Measurements from ENCODE around the gene FNDC3B.

Gene FNDC3B

DNA sequence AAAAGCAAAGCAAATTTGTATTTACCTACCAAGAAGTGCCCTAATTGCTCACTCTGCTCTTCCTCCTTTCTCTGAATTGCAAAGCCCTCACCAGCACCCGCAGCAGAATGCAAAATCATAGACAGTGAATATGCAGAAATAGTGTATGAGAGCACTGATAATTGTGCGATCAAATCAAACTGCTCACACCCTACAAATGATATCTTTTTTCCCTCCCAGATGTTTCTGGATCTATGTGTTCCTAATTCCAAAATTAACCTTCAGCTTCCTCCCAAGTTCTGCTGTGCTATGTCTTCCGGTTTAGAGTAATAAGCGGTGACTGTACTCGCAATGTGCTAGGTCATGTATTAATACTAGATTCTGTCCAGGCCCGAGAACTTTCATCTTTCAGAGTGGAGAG, 405.4 kb downstream of the FNDC3B start:
- DNase-seq = no peak

DNA sequence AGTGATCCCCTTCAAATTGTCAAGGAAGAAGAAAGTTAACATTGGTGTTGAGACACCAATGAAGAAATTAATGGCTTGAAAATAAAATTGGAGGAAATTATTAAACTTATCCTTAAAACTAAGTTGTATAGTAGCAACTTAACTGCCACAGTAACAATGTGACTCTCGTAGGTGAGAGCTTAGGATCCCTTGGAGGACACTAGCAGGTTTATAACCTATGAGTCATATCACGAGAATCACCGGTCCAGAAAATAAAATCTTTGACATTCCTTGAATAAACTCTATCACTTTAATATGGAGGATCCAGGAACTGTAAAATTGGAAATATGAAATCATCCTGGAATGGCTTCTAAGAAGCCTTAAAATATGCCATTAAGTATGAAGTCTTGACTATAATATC, 406.8 kb downstream of the FNDC3B start:
- no peak for DNase-seq

DNA sequence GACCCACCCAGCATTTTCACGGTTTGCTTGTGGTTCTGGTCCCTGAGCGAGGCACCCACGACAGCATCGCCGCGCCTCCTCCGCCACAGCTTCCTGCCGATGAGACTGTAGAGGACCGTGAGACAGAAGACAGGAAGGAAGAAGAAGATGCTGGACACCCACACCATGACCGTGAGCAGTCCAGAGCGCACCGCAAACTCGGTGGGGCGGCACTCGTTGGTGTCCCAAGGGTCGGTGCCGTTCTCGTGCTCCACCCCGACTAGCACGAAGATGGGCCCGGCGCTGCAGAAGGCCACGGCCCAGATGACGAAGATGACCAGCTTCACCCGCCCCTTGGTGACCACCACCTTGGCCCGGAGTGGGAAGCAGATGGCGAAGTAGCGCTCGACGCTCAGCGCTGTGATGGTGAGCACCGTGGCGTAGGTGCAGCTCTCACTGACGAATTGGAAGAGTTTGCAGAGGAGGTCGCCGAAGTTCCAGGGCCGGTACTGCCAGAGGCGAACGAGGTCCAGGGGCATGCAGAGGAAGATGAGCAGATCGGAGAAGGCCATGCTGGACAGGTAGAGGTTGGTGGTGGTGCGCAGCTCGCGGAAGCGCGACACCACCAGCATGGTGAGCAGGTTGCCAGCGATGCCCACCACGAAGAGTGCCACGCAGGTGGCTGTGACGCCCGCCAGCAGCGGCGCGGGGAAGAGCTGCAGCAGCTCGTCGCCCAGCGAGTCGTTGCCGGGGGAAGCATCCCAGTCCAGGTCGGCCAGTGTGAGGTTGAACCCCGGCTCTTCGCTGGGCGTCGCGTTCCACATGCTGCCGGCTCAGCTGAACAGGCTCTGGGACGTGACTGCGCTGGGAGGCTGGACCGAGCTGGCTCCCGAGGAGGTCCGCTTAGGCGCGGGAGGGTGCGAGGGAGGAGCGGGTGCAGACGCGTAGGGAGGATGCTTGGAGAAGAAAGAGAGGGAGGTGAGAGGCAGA, 408.5 kb downstream of the FNDC3B start, which contains the start of gene GHSR:
TSS of gene GHSR (minus strand) at position 846 of the 969 bp plus-strand sequence. CDS start at position 803, 43 bp downstream.
- no peak for DNase-seq

DNA sequence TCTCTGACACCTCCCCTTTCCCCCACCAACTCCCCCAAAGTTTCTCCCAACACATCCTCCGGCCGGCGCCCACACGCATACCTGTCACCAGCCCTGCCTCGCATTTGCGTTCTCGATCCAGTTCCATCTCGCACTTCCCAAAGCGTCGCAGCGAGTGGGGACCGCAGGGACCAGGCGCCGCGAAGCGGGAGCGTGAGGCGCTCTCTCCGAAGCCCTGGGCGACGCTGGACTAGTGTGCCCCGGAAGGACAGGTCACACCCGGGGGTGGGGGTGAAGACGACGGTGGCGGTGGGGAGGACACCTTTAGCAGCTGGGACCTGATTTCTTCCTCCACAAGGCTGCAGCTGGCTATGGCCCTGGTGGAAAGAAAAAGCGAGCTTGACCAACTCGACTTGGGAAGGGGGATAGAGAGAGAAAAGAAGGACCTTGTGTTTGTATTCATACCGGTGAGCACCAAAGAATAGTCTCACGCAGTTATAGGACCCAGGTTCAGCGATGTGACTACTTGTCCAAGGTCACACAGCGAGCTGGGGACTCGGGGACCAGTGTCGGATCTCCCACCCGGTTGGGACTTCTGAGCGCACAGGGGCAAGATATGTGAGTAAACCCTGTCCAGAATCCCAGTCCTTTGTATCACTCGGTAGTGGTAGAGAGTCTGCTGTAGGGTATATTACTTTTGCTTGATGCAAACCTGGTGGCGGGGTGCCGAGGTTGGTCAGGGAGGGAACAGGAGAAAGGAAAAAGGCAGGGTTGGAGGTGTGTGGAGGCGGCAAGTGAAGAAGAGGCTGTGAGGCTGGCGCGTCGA, 409.5 kb downstream of the FNDC3B start:
- no peak for DNase-seq

DNA sequence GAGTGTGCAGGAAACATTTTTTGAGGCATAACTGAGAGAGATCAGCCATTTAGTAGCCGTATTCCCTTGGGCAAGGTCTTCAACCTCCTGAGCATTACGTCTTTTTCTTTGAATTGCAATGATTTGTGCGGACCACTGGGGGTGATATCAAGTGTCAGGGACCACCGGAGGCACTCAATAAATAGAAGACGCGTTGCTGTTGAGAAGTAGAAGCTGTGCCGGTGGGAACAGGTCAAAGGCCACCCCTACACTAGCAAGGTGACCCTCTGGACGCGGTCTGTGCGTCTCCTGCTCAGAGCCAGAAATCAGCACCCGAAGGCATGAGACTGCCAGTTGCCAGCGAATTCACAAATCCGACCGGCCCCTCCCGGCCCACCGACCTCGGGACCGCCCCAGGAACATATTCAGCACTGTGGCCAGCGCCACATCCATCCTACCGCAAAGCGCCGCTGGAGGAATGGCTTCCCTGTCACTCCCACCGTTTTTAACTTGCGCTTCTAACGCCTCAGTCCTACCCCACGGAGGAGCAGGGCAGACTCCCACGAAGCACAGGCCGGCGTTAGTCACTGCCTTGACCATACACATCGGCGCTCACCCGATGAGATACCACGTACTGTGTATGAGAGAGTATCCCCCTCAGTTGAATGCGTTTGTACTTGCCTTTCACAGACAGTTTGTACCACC, 410.2 kb downstream of the FNDC3B start:
- DNase-seq = no peak

All from DMS79 treated with DMSO at 0.1 percent for 48 hours (cell line).